ENCODE data around the gene PLCB4. TPM values are rescaled to one million over a fixed set of nuclear protein-coding genes. Genes with fewer than 3 reads are reported as not detected.
A peak's percentile ranks its signal among the peaks of the same experiment; 100 is the strongest.

PLCB4 gene
- total RNA-seq, 1 experiment from 2014 or later, result 0.47 TPM

GRCh38 chr20:9395971-9396370 is 327.1 kb downstream of the PLCB4 start:
- Histone ChIP-seq H3K9me3 (replicated peaks) (no peaks in the 10 kb centered on the region), H3K4me1 (no peaks in the 10 kb centered on the region), H3K36me3 (no peaks in the 10 kb centered on the region), H3K4me3 (no peak overlapping the region), H3K27me3 (0 out of 2 replicates have a peak, but pooled peaks cover 4% of the 10 kb centered on the region), H3K27ac (no peak overlapping the region)
- DNase-seq, result no peak

GRCh38 chr20:9397928-9398327 is 329.0 kb downstream of the PLCB4 start:
- Histone ChIP-seq H3K4me1 (no peaks in the 10 kb centered on the region), H3K27me3 (0 out of 2 replicates have a peak, but pooled peaks cover 9% of the 10 kb centered on the region), H3K36me3 (no peaks in the 10 kb centered on the region), H3K9me3 (replicated peaks) (no peaks in the 10 kb centered on the region), H3K4me3 (no peak overlapping the region), H3K27ac (no peak overlapping the region)
- DNase-seq, result no peak

- Histone ChIP-seq H3K4me3 (no peak overlapping the region), H3K36me3 (no peaks in the 10 kb centered on the region), H3K9me3 (replicated peaks) (no peaks in the 10 kb centered on the region), H3K27ac (no peak overlapping the region), H3K4me1 (no peaks in the 10 kb centered on the region), H3K27me3 (0 out of 2 replicates have a peak, but pooled peaks cover 9% of the 10 kb centered on the region)
- DNase-seq, result no peak
Measured at GRCh38 chr20:9398882-9399281, 330.0 kb downstream of the PLCB4 start.

GRCh38 chr20:9399322-9399721 is 330.4 kb downstream of the PLCB4 start:
- Histone ChIP-seq H3K36me3 (no peaks in the 10 kb centered on the region), H3K27ac (no peak overlapping the region), H3K4me3 (no peak overlapping the region), H3K9me3 (replicated peaks) (no peaks in the 10 kb centered on the region), H3K27me3 (0 out of 2 replicates have a peak, but pooled peaks cover 9% of the 10 kb centered on the region), H3K4me1 (no peaks in the 10 kb centered on the region)
- DNase-seq, result no peak

GRCh38 chr20:9400171-9401025 is 331.5 kb downstream of the PLCB4 start:
- 0 out of 2 replicates have a peak, but pooled peaks cover 9% of the 10 kb centered on the region for H3K27me3 ChIP-seq
- no peak overlapping the region for H3K4me3 ChIP-seq
- no peaks in the 10 kb centered on the region for H3K9me3 ChIP-seq (replicated peaks)
- H3K4me1 ChIP-seq, result no peaks in the 10 kb centered on the region
- DNase-seq, result no peak
- H3K36me3 ChIP-seq, result no peaks in the 10 kb centered on the region
- no peak overlapping the region for H3K27ac ChIP-seq

- Histone ChIP-seq H3K36me3 (no peaks in the 10 kb centered on the region), H3K4me3 (no peak overlapping the region), H3K9me3 (replicated peaks) (no peaks in the 10 kb centered on the region), H3K4me1 (no peaks in the 10 kb centered on the region), H3K27ac (no peak overlapping the region), H3K27me3 (0 out of 2 replicates have a peak, but pooled peaks cover 9% of the 10 kb centered on the region)
- no peak for DNase-seq
Measured at GRCh38 chr20:9401371-9401770, 332.5 kb downstream of the PLCB4 start.

GRCh38 chr20:9402141-9402540 is 333.3 kb downstream of the PLCB4 start:
- DNase-seq, result no peak
- H3K36me3 ChIP-seq, result no peaks in the 10 kb centered on the region
- H3K27ac ChIP-seq, result no peak overlapping the region
- no peak overlapping the region for H3K4me3 ChIP-seq
- no peaks in the 10 kb centered on the region for H3K9me3 ChIP-seq (replicated peaks)
- no peaks in the 10 kb centered on the region for H3K4me1 ChIP-seq
- H3K27me3 ChIP-seq, result 0 out of 2 replicates have a peak, but pooled peaks cover 9% of the 10 kb centered on the region

- Histone ChIP-seq H3K27me3 (0 out of 2 replicates have a peak, but pooled peaks cover 9% of the 10 kb centered on the region), H3K36me3 (no peaks in the 10 kb centered on the region), H3K27ac (no peak overlapping the region), H3K4me1 (no peaks in the 10 kb centered on the region), H3K4me3 (no peak overlapping the region), H3K9me3 (replicated peaks) (no peaks in the 10 kb centered on the region)
- DNase-seq, result no peak
Measured at GRCh38 chr20:9402546-9402945, 333.7 kb downstream of the PLCB4 start.

GRCh38 chr20:9403448-9403847 is 334.6 kb downstream of the PLCB4 start:
- DNase-seq, result no peak
- H3K27me3 ChIP-seq, result 0 out of 2 replicates have a peak, but pooled peaks cover 9% of the 10 kb centered on the region
- H3K36me3 ChIP-seq, result no peaks in the 10 kb centered on the region
- H3K4me3 ChIP-seq, result no peak overlapping the region
- no peaks in the 10 kb centered on the region for H3K9me3 ChIP-seq (replicated peaks)
- H3K4me1 ChIP-seq, result no peaks in the 10 kb centered on the region
- no peak overlapping the region for H3K27ac ChIP-seq

- no peaks in the 10 kb centered on the region for H3K27me3 ChIP-seq
- peak; percentile 36 to 79 for DNase-seq
- no peaks in the 10 kb centered on the region for H3K4me1 ChIP-seq
- H3K36me3 ChIP-seq, result no peaks in the 10 kb centered on the region
- H3K9me3 ChIP-seq (replicated peaks), result no peaks in the 10 kb centered on the region
- no peak overlapping the region for H3K27ac ChIP-seq
- H3K4me3 ChIP-seq, result no peak overlapping the region
Measured at GRCh38 chr20:9407805-9408421, 339.0 kb downstream of the PLCB4 start.

GRCh38 chr20:9408422-9409300 is 339.8 kb downstream of the PLCB4 start:
- Histone ChIP-seq H3K4me1 (no peaks in the 10 kb centered on the region), H3K36me3 (no peaks in the 10 kb centered on the region), H3K9me3 (replicated peaks) (no peaks in the 10 kb centered on the region), H3K27ac (no peak overlapping the region), H3K4me3 (no peak overlapping the region), H3K27me3 (no peaks in the 10 kb centered on the region; the same call in 1 of the 2 replicates)
- DNase-seq, result no peak

GRCh38 chr20:9409352-9409751 is 340.5 kb downstream of the PLCB4 start:
- Histone ChIP-seq H3K4me1 (no peaks in the 10 kb centered on the region), H3K4me3 (no peak overlapping the region), H3K27me3 (peaks cover 2% of the 10 kb centered on the region; the same call in 1 of the 2 replicates), H3K27ac (no peak overlapping the region), H3K9me3 (replicated peaks) (no peaks in the 10 kb centered on the region), H3K36me3 (no peaks in the 10 kb centered on the region)
- no peak for DNase-seq

GRCh38 chr20:9409981-9410380 is 341.1 kb downstream of the PLCB4 start:
- Histone ChIP-seq H3K27me3 (peaks cover 2% of the 10 kb centered on the region; the same call in 1 of the 2 replicates), H3K9me3 (replicated peaks) (no peaks in the 10 kb centered on the region), H3K4me3 (no peak overlapping the region), H3K4me1 (no peaks in the 10 kb centered on the region), H3K36me3 (no peaks in the 10 kb centered on the region), H3K27ac (no peak overlapping the region)
- no peak for DNase-seq

GRCh38 chr20:9411833-9412232 is 342.9 kb downstream of the PLCB4 start:
- no peak for DNase-seq
- H3K27me3 ChIP-seq, result peaks cover 2% of the 10 kb centered on the region; the same call in 1 of the 2 replicates
- no peaks in the 10 kb centered on the region for H3K9me3 ChIP-seq (replicated peaks)
- no peak overlapping the region for H3K27ac ChIP-seq
- no peaks in the 10 kb centered on the region for H3K4me1 ChIP-seq
- H3K4me3 ChIP-seq, result no peak overlapping the region
- H3K36me3 ChIP-seq, result no peaks in the 10 kb centered on the region

All from SJCRH30 (cell line).